Measurements from ENCODE around the gene SLC35G1.

Gene SLC35G1

DNA sequence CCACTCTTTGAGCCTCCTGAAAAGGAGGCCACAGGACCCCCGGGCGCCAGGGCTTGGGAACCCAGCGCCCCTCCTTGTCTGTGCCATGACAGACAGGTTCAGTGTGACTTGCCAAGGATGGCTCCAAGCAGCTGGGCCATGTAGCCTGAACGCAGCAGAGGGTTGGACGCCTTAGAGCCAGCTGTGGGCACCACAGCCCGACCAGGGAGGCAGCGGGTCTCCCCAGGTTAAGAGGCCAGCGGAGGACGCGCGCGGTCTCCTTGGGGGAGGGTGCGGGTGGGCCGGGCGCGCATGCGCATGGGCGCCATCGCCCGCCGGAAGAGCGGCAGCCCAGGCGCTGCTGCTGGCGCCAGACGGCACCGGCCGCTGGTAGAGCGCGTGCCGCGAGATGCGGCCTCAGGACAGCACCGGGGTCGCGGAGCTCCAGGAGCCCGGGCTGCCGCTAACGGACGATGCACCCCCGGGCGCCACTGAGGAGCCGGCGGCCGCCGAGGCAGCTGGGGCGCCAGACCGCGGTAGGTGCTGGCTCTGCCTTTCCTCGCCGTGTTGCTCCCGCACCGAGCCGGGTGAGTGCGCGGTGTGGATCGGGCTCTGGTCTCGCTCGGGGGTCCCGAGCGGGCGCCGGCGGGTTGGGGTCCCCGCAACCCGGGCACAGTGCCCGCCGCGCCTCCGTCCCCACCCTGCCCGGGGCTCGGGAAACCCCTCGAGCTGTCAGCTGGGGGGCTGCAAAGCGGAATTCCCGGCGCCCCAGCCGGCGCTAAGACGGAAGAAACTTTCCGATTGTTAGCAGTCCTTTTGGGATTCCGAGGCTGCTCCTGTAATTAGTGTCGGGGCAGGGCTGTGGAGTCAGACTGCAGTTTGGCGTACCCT, at the start of gene SLC35G1:
TSS of gene SLC35G1 (plus strand) at position 333 of the 870 bp plus-strand sequence. CDS start at position 389, 56 bp downstream.
- DNase-seq = no peak

- DNase-seq = no peak
Observed at GRCh38 chr10:93844979-93845626, 48.7 kb upstream of the SLC35G1 start.

GRCh38 chr10:93849593-93849992, 44.2 kb upstream of the SLC35G1 start:
- no peak for DNase-seq

DNA sequence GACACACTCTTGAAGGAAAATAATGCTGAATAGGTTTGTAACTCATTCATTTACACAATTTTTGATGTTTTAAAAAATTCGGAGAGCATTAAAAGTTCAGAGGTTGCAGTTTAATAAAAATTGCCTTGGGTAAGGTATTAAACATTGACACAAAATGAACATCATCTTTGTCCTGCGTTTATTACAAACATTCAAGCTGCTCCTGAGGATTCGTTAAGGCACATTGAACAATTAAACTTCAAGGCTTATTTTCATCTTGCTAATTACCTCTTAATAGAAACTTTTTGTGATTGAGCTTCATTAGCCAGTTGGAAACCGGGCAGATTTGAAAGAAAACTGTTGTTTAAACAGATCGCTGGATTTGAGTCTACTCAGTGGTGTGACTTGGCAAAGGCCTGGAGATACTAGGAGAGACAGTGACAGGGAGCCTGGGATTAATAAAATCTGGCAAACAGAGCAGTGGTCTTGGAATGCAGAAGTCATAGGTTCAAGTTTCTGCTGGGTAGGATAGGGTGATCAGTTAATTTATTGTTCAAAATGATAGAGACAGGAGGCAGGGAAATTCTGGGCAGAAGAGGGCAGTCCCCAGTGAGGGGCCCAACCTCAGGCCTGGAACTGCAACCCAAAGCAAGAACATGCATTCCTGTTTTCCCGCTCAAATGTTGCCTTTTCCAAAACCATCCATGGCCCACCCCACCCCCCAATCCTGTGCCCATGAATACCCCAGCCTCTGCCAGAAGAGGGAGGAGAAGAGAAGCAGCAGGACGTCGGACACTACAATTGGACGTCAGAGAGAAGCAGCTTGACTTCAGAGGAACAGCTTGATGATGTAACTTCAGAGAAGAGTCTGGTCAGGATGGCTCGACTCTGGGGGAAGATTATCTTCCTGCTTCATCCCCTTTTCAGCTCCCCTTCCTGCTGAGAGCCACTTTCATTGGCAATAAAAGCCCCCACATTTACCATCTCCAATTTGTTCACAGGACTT, 43.5 kb upstream of the SLC35G1 start:
- no peak for DNase-seq

GRCh38 chr10:93851169-93851568, 42.6 kb upstream of the SLC35G1 start:
- no peak for DNase-seq

GRCh38 chr10:93852476-93853095, 41.2 kb upstream of the SLC35G1 start:
- no peak for DNase-seq

GRCh38 chr10:93854975-93855374, 38.8 kb upstream of the SLC35G1 start:
- DNase-seq = no peak

GRCh38 chr10:93856349-93857145, 37.2 kb upstream of the SLC35G1 start:
- no peak for DNase-seq

- no peak for DNase-seq
Observed at GRCh38 chr10:93859049-93859655, 34.6 kb upstream of the SLC35G1 start.

DNA sequence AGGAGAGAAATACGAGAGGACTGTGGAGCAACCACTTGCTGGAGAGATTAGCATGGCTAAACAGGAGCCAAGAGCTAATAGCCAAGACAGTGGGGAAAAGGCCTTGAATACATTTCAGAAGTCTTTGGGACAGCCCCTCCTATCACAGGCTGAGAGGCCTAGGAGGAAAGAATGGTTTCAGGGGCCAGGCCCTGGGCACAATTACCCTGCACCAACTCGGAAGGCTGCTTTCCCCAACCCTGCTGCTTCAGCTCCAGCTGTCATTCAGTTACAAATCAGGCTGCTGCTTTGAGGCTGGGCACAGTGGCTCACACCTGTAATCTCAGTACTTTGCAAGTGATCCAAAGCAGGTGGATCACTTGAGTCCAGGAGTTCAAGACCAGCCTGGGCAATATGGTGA, 32.0 kb upstream of the SLC35G1 start:
- DNase-seq = no peak

GRCh38 chr10:93865794-93866425, 27.9 kb upstream of the SLC35G1 start:
- DNase-seq = no peak

DNA sequence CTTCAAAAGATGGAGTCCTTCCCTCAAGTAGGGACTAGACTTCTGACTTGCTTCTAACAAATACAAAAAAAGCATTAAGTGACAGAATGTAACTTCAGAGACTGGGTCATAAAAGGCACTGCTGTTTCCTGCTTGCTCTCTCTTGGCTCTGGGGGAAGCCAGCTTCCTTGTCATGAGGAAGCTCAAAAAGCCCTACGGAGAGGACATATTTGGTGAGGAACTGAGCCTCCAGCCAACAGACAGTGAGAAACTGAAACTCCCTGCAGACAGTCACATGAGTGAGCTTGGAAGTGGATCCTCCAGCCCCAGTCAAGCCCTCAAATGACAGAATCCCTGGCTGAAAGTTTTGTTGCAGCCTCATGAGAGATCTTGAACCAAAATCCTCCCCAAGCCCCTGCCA, 26.3 kb upstream of the SLC35G1 start:
- no peak for DNase-seq

- DNase-seq = no peak
Observed at GRCh38 chr10:93871671-93872204, 22.0 kb upstream of the SLC35G1 start.

- DNase-seq = no peak
Observed at GRCh38 chr10:93872375-93873158, 21.2 kb upstream of the SLC35G1 start.

DNA sequence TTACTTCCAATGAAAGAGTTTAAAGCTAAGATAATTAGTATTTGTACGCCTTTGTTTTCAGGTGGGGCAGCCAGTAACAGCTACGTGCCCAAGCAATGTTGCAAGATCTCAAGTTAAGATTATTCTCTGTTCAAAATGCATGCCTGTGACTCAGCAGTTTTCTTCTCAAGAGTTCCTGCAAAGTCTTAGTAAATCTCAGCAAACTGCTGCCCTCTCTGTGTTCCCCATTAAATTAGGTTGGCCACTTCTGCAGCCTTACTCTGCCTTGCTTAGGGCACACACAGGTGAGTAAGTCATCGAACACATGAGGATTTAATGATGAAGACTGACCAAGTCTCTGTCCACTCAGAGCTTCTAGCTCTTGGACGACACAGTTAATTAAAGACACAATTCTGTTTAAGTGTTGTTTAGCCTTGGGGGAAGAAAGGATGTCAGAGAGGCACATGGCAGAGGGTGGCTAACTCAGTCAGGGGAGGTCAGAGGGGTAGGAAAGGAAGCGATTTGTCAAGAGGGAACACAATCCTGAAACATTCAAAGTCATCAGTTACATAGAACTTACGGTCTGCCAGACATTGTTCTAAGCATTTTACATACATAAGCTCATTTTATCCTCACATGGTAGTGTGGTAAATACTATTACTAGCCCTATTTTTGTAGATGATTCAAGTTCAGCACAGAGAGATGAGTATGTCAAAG, 20.2 kb upstream of the SLC35G1 start:
- DNase-seq = no peak

DNA sequence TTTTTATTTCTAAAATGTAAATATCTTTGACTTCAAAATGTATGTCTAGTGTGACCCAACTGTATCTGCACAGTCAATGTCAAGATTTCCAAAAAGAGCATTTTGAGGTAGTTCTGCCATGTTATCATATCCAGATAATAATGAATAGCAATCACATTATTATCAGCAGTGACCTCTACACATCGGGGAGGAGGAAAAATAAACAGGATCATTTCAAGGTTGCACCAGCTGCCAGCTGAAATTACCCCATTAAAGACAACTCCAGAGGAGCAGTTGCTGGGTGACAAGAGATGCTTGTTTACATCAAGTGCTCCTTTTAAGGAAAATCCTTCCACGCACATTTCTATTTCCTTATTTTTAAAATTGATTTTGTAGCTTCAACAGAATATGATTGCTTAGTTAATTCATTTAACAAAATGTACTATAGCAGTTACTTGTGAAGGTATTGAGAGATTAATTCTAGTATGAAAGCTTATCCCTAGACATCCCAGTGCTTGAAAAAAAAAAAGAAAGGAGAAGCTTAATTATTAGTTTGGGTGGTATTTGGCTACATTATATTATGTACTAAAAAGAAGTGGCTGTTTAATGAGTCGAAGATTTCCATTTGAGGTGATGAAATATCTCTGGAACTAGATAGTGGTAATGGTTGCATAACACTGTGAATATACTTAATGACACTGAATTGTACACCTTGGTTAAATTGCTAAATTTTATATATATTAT, 19.3 kb upstream of the SLC35G1 start:
- no peak for DNase-seq

- no peak for DNase-seq
Observed at GRCh38 chr10:93875032-93875358, 18.8 kb upstream of the SLC35G1 start.

DNA sequence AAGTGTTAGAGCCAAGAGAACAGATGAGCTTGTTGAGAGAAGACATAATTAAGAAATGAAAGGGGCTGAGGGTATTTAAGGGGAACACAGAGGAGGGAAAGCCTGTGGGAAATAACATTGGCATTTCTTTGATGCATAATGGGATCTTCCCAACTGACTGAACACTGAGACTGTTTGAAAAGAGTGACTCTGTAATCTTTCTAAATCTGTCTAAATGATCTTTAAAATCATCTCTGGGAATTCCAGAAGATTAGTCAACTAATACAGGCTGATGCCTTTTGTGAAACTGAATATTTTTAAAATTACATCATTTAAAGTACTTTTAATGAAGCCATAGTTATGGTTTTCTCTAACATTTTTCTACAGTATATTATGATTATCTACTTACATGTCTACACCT, 17.4 kb upstream of the SLC35G1 start:
- DNase-seq = no peak

Data from cerebellar nuclear complex (tissue), 1 donor.